ENCODE measurements around the gene PLCD4. TPM values are rescaled to one million over a fixed set of nuclear protein-coding genes. Genes with fewer than 3 reads are reported as not detected.

PLCD4 gene
- polyA plus RNA-seq, 3 donors = 0.04 to 0.05 TPM; not detected in 1

DNA sequence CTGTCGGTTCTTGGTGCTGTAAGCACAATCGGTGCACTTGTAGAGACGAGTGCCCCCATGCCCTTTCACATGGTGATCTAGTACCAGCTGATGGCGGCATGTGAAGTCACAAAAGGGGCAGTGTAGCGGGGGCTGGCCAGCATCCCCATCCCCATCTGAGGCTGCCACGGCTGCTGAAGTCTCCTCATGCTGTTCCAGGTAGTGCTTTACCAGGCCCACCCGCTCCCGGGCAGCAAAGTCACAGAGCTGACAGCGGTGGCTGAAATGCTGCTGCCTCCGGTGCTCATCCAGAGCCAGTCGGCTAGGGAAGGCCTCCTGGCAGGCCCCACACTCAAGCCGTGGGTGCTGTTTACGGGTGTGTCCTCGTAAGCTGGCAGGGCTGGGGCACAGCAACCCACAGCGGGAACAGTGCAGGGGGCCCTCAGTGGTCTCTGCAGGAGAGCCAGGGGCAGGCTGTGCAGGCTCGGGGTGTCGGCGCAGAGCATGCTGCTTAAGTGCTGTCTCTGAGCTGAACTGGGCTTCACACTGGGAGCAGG is 34.5 kb downstream of the PLCD4 start:
- no peak overlapping the region for H3K4me3 Mint-ChIP-seq
- TF ChIP-seq, protein P1, sequence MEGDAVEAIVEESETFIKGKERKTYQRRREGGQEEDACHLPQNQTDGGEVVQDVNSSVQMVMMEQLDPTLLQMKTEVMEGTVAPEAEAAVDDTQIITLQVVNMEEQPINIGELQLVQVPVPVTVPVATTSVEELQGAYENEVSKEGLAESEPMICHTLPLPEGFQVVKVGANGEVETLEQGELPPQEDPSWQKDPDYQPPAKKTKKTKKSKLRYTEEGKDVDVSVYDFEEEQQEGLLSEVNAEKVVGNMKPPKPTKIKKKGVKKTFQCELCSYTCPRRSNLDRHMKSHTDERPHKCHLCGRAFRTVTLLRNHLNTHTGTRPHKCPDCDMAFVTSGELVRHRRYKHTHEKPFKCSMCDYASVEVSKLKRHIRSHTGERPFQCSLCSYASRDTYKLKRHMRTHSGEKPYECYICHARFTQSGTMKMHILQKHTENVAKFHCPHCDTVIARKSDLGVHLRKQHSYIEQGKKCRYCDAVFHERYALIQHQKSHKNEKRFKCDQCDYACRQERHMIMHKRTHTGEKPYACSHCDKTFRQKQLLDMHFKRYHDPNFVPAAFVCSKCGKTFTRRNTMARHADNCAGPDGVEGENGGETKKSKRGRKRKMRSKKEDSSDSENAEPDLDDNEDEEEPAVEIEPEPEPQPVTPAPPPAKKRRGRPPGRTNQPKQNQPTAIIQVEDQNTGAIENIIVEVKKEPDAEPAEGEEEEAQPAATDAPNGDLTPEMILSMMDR (IDR thresholded peaks at IDR 0.05) = no peak
- Histone ChIP-seq H3K4me2 (replicated peaks; ENCODE audit: extremely low read depth, low read length, poor library complexity, severe bottlenecking) (no peak overlapping the region), H3K9ac (ENCODE audit: insufficient read depth, low read length, poor library complexity, severe bottlenecking) (no peak overlapping the region), H2AFZ (ENCODE audit: insufficient read depth, low read depth, low read length, poor library complexity, severe bottlenecking) (no peak overlapping the region), H3K4me3 (replicated peaks in 1 of 3; ENCODE audit: low read depth in 2 of 3, low read length in 3 of 3) (no peak overlapping the region), H3K9me3 (replicated peaks in 1 of 2; ENCODE audit: control insufficient read depth in 1 of 2, insufficient read depth in 1 of 2, low read length in 2 of 2) (no peaks in the 10 kb centered on the region), H3K27ac (ENCODE audit: low read depth in 1 of 2, low read length in 2 of 2) (no peak overlapping the region), H3K79me2 (ENCODE audit: insufficient read depth, low read length) (no peaks in the 10 kb centered on the region), H3K4me1 (ENCODE audit: control insufficient read depth in 1 of 2, insufficient read depth in 2 of 2, low read length in 2 of 2) (no peaks in the 10 kb centered on the region), H4K20me1 (ENCODE audit: insufficient read depth, low read length) (no peaks in the 10 kb centered on the region), H3K36me3 (replicated peaks in 1 of 2; ENCODE audit: control insufficient read depth in 1 of 2, insufficient read depth in 2 of 2, low read length in 2 of 2) (peaks cover 83 to 97% of the 10 kb centered on the region in 2 donors), H3K27me3 (ENCODE audit: control insufficient read depth in 2 of 2, insufficient read depth in 2 of 2, low read length in 2 of 2) (no peaks in the 10 kb centered on the region)
- no peaks in the 10 kb centered on the region for H3K9me3 Mint-ChIP-seq
- 96% methylated on average over 18 of the region's 18 CpGs for WGBS (ENCODE audit: insufficient coverage)
- intact Hi-C loops (cut with micrococcal nuclease) = no loop called here
- peaks cover 85 to 100% of the 10 kb centered on the region in 2 donors for H3K36me3 Mint-ChIP-seq
- DNase-seq = no peak
- peak overlapping the region in 1 of 7 donors; percentile 73 for H3K27ac Mint-ChIP-seq
- no peaks in the 10 kb centered on the region for H3K27me3 Mint-ChIP-seq (ENCODE audit: low read depth in 3 of 3)
- H3K4me1 Mint-ChIP-seq = no peaks in the 10 kb centered on the region

DNA sequence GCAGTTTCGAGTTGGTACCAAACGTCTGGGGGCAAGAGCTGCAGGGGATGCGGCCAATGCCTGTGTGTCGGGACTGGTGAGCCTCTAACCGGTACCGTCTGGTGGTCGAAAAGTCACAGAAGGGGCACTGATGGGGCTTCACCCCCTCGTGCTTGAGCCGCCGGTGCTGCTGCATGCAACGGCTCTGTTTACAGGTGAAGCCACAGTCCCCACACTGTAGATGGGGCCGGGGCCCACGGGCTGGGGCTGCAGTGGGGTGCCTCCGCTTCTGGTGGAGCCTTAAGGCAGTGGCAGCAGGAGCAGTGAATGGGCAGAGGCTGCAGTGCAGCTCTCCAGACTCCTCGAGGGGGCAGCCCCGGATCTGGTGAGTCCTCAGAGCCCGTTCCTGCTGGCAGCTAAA is 35.1 kb downstream of the PLCD4 start:
- Mint-ChIP-seq H3K4me1 (no peaks in the 10 kb centered on the region), H3K36me3 (peaks cover 85 to 100% of the 10 kb centered on the region in 2 donors)
- over 99% methylated on average over 15 of the region's 17 CpGs for WGBS (ENCODE audit: insufficient coverage)

More for the DNA sequence above, 35.1 kb downstream of the PLCD4 start:
- H4K20me1 ChIP-seq (ENCODE audit: insufficient read depth, low read length) = no peaks in the 10 kb centered on the region
- H3K9me3 Mint-ChIP-seq = no peaks in the 10 kb centered on the region
- H3K27me3 Mint-ChIP-seq (ENCODE audit: low read depth in 3 of 3) = no peaks in the 10 kb centered on the region
- intact Hi-C loops (cut with micrococcal nuclease) = no loop called here
- H2AFZ ChIP-seq (ENCODE audit: insufficient read depth, low read depth, low read length, poor library complexity, severe bottlenecking) = no peak overlapping the region
- no peaks in the 10 kb centered on the region for H3K79me2 ChIP-seq (ENCODE audit: insufficient read depth, low read length)
- H3K27ac Mint-ChIP-seq = no peak overlapping the region
- no peaks in the 10 kb centered on the region for H3K9me3 ChIP-seq (replicated peaks in 1 of 2; ENCODE audit: control insufficient read depth in 1 of 2, insufficient read depth in 1 of 2, low read length in 2 of 2)
- DNase-seq = no peak
- H3K27me3 ChIP-seq (ENCODE audit: control insufficient read depth in 2 of 2, insufficient read depth in 2 of 2, low read length in 2 of 2) = no peaks in the 10 kb centered on the region
- no peak overlapping the region for H3K4me2 ChIP-seq (replicated peaks; ENCODE audit: extremely low read depth, low read length, poor library complexity, severe bottlenecking)
- no peaks in the 10 kb centered on the region for H3K4me1 ChIP-seq (ENCODE audit: control insufficient read depth in 1 of 2, insufficient read depth in 2 of 2, low read length in 2 of 2)
- TF ChIP-seq, protein P1 (IDR thresholded peaks at IDR 0.05) = no peak
- no peak overlapping the region for H3K4me3 ChIP-seq (replicated peaks in 1 of 3; ENCODE audit: low read depth in 2 of 3, low read length in 3 of 3)
- H3K36me3 ChIP-seq (replicated peaks in 1 of 2; ENCODE audit: control insufficient read depth in 1 of 2, insufficient read depth in 2 of 2, low read length in 2 of 2) = peaks cover 82 to 97% of the 10 kb centered on the region in 2 donors
- H3K4me3 Mint-ChIP-seq = no peak overlapping the region
- no peak overlapping the region for H3K9ac ChIP-seq (ENCODE audit: insufficient read depth, low read length, poor library complexity, severe bottlenecking)
- no peak overlapping the region for H3K27ac ChIP-seq (ENCODE audit: low read depth in 1 of 2, low read length in 2 of 2)
